Activated CD4-positive, alpha-beta T cell treated with anti-CD3 and anti-CD28 coated beads for 36 hours (primary cell): ENCODE data around the gene DDX42. TPM values are rescaled to one million over a fixed set of nuclear protein-coding genes. Genes with fewer than 3 reads are reported as not detected.
A peak's percentile ranks its signal among the peaks of the same experiment; 100 is the strongest.
"Not testable (repeated sequence)": the region's sequence is repeated elsewhere in the genome, so short reads cannot be mapped to it uniquely, and the experiment has no call there.

ENCODE experiments used
- ATAC-seq: fragments of 200-7000 bp; cut with Tn5 transposase; one replicate; pipeline ENCODE4 v1.10.0; 2021; ENCODE audit warnings: mild to moderate bottlenecking, moderate library complexity
- CTCF ChIA-PET: fragments of 350-600 bp; sonication (Branson Sonifier 250); formaldehyde crosslinking; loops from one replicate; lab custom pipeline; 2021; ENCODE audit warnings: antibody characterized with exemption; lab: Charles Lee
- POLR2A ChIA-PET: fragments of 350-600 bp; sonication (Branson Sonifier 250); formaldehyde crosslinking; loops from one replicate; lab custom pipeline; 2021; ENCODE audit warnings: antibody characterized with exemption, inconsistent platforms; lab: Charles Lee
- DNase-seq: peaks from one replicate; pipeline ENCODE4 v3.0.0-alpha.2; 2020
- H3K27ac Mint-ChIP-seq: one replicate; pipeline ENCODE4 v1.8.0; 2021; ENCODE audit warnings: mixed read lengths
- H3K27me3 Mint-ChIP-seq: one replicate; pipeline ENCODE4 v1.8.0; 2021; ENCODE audit warnings: mixed read lengths
- H3K36me3 Mint-ChIP-seq: one replicate; pipeline ENCODE4 v1.8.0; 2021; ENCODE audit warnings: low read depth, mixed read lengths
- H3K4me1 Mint-ChIP-seq: one replicate; pipeline ENCODE4 v1.8.0; 2021; ENCODE audit warnings: mixed read lengths
- H3K4me3 Mint-ChIP-seq: one replicate; pipeline ENCODE4 v1.8.0; 2021; ENCODE audit warnings: mild to moderate bottlenecking, moderate library complexity, mixed read lengths
- H3K9me3 Mint-ChIP-seq: one replicate; pipeline ENCODE4 v1.8.0; 2021; ENCODE audit warnings: low read depth, mixed read lengths
- intact Hi-C, 2 experiments: fragments of 100-400 bp; cut with DNase I in 1 of 2; cut with micrococcal nuclease in 1 of 2; formaldehyde crosslinking; loops; one replicate each; pipeline versions ENCODE4 v1.14.2 to v1.15.1; 2022 to 2024; cut with DNase I, micrococcal nuclease
- total RNA-seq, 2 experiments: library from RNA; stranded (reverse); gene quantifications; one replicate each; pipeline ENCODE4 v1.2.3, GENCODE V29; 2021

Gene DDX42
- total RNA-seq, 2 experiments from 2014 or later, result 109 to 173 TPM

GRCh38 chr17:63780507-63780906 lies 6.5 kb downstream of the DDX42 start:
- H3K4me3 Mint-ChIP-seq, result no peak overlapping the region
- no peaks in the 10 kb centered on the region for H3K27me3 Mint-ChIP-seq
- CTCF ChIA-PET, result interaction anchor here (0.7 to 1.2 kb wide), 4 partner anchors 9 to 355 kb away, joined by 3 to 4 read pairs (median 3); no protein-coding TSS in a partner anchor
- ATAC-seq (no peak), DNase-seq (no peak)
- peaks cover 64% of the 10 kb centered on the region for H3K4me1 Mint-ChIP-seq
- POLR2A ChIA-PET, result interaction anchor here (0.6 kb wide), 1 partner anchor 45 kb away, joined by 6 read pairs; no protein-coding TSS in a partner anchor
- H3K9me3 Mint-ChIP-seq, result no peaks in the 10 kb centered on the region
- H3K27ac Mint-ChIP-seq, result peak overlapping the region; percentile 4
- peaks cover 24% of the 10 kb centered on the region for H3K36me3 Mint-ChIP-seq
- intact Hi-C loops, result no loop called here

GRCh38 chr17:63780928-63781327 lies 7.0 kb downstream of the DDX42 start:
- no peaks in the 10 kb centered on the region for H3K27me3 Mint-ChIP-seq
- ATAC-seq (no peak), DNase-seq (no peak)
- intact Hi-C loops, result no loop called here
- no peak overlapping the region for H3K4me3 Mint-ChIP-seq
- H3K27ac Mint-ChIP-seq, result peak overlapping the region; percentile 4
- H3K36me3 Mint-ChIP-seq, result peaks cover 26% of the 10 kb centered on the region
- CTCF ChIA-PET, result interaction anchor here (0.6 to 1.2 kb wide), 5 partner anchors 9 to 355 kb away, joined by 3 to 4 read pairs (median 3); no protein-coding TSS in a partner anchor
- no peaks in the 10 kb centered on the region for H3K9me3 Mint-ChIP-seq
- H3K4me1 Mint-ChIP-seq, result peaks cover 62% of the 10 kb centered on the region
- POLR2A ChIA-PET, result no interaction called here

GRCh38 chr17:63783522-63783921 lies 9.6 kb downstream of the DDX42 start:
- peaks cover 44% of the 10 kb centered on the region for H3K4me1 Mint-ChIP-seq
- ChIA-PET POLR2A (interaction anchor here (2.5 kb wide), 1 partner anchor 10 kb away, joined by 11 read pairs; the partner anchor contains the start of genes CCDC47 and DDX42), CTCF (interaction anchor here (0.9 to 2.2 kb wide), 4 partner anchors 8 to 358 kb away, joined by 3 to 5 read pairs (median 4); no protein-coding TSS in a partner anchor)
- no peak for DNase-seq
- peaks cover 21% of the 10 kb centered on the region for H3K36me3 Mint-ChIP-seq
- peak overlapping the region; percentile 58 for H3K27ac Mint-ChIP-seq
- ATAC-seq, result peak; percentile 77
- no peak overlapping the region for H3K4me3 Mint-ChIP-seq
- intact Hi-C loops, result no loop called here
- no peaks in the 10 kb centered on the region for H3K27me3 Mint-ChIP-seq
- no peaks in the 10 kb centered on the region for H3K9me3 Mint-ChIP-seq

- CTCF ChIA-PET, result interaction anchor here (0.7 to 1.6 kb wide), 4 partner anchors 9 to 243 kb away, joined by 3 read pairs; no protein-coding TSS in a partner anchor
- H3K36me3 Mint-ChIP-seq, result peaks cover 22% of the 10 kb centered on the region
- POLR2A ChIA-PET, result no interaction called here
Observed at GRCh38 chr17:63785556-63785955, 11.6 kb downstream of the DDX42 start.

GRCh38 chr17:63786117-63786516 lies 12.1 kb downstream of the DDX42 start:
- ATAC-seq (no peak), DNase-seq (no peak)
- ChIA-PET POLR2A (no interaction called here), CTCF (interaction anchor here (1.1 to 1.6 kb wide), 3 partner anchors 9 to 62 kb away, joined by 3 read pairs; no protein-coding TSS in a partner anchor)
- Mint-ChIP-seq H3K27ac (no peak overlapping the region), H3K4me1 (peaks cover 26% of the 10 kb centered on the region), H3K9me3 (no peaks in the 10 kb centered on the region), H3K27me3 (no peaks in the 10 kb centered on the region), H3K4me3 (no peak overlapping the region), H3K36me3 (peaks cover 22% of the 10 kb centered on the region)
- intact Hi-C loops, result no loop called here

More at GRCh38 chr17:63785556-63785955, 11.6 kb downstream of the DDX42 start:
- H3K4me3 Mint-ChIP-seq, result no peak overlapping the region
- DNase-seq, result no peak
- no peaks in the 10 kb centered on the region for H3K27me3 Mint-ChIP-seq
- peaks cover 31% of the 10 kb centered on the region for H3K4me1 Mint-ChIP-seq
- no peaks in the 10 kb centered on the region for H3K9me3 Mint-ChIP-seq
- no peak for ATAC-seq
- H3K27ac Mint-ChIP-seq, result peak overlapping the region; percentile 68
- intact Hi-C loops, result no loop called here

- Mint-ChIP-seq H3K4me1 (peaks cover 22% of the 10 kb centered on the region), H3K36me3 (peaks cover 20% of the 10 kb centered on the region), H3K9me3 (no peaks in the 10 kb centered on the region), H3K27me3 (no peaks in the 10 kb centered on the region), H3K27ac (no peak overlapping the region), H3K4me3 (no peak overlapping the region)
- intact Hi-C loops, result no loop called here
- DNase-seq (no peak), ATAC-seq (no peak)
- CTCF ChIA-PET, result interaction anchor here (1.1 to 1.6 kb wide), 3 partner anchors 11 to 61 kb away, joined by 3 read pairs; no protein-coding TSS in a partner anchor
- POLR2A ChIA-PET, result no interaction called here
Observed at GRCh38 chr17:63786971-63787711, 13.2 kb downstream of the DDX42 start.

GRCh38 chr17:63790057-63790456 lies 16.1 kb downstream of the DDX42 start:
- Mint-ChIP-seq H3K4me1 (peaks cover 5% of the 10 kb centered on the region), H3K4me3 (no peak overlapping the region), H3K27ac (no peak overlapping the region), H3K9me3 (no peaks in the 10 kb centered on the region), H3K36me3 (peaks cover 36% of the 10 kb centered on the region), H3K27me3 (no peaks in the 10 kb centered on the region)
- POLR2A ChIA-PET, result interaction anchor here (0.6 kb wide), 1 partner anchor 13 kb away, joined by 3 read pairs; no protein-coding TSS in a partner anchor
- no peak for DNase-seq
- intact Hi-C loops, result loop anchor here in 1 of 2 experiments (2.0 kb wide), 1 partner anchor 17 kb away; no protein-coding TSS in a partner anchor
- CTCF ChIA-PET, result interaction anchor here (0.7 to 1.2 kb wide), 5 partner anchors 9 to 156 kb away, joined by 3 read pairs; no protein-coding TSS in a partner anchor
- no peak for ATAC-seq

- intact Hi-C loops, result no loop called here
- Mint-ChIP-seq H3K27me3 (no peaks in the 10 kb centered on the region), H3K9me3 (no peaks in the 10 kb centered on the region), H3K4me1 (peaks cover 3% of the 10 kb centered on the region), H3K36me3 (peaks cover 50% of the 10 kb centered on the region), H3K4me3 (no peak overlapping the region), H3K27ac (no peak overlapping the region)
- no peak for DNase-seq
- ChIA-PET POLR2A (no interaction called here), CTCF (interaction anchor here (0.7 kb wide), 1 partner anchor 81 kb away, joined by 5 read pairs; no protein-coding TSS in a partner anchor)
- no peak for ATAC-seq
Observed at GRCh38 chr17:63792055-63792729, 18.2 kb downstream of the DDX42 start.

GRCh38 chr17:63796375-63796774 lies 22.4 kb downstream of the DDX42 start:
- DNase-seq, H3K27ac Mint-ChIP-seq, H3K9me3 Mint-ChIP-seq, H3K27me3 Mint-ChIP-seq, H3K4me1 Mint-ChIP-seq, intact Hi-C loops, ATAC-seq, H3K4me3 Mint-ChIP-seq: not testable (repeated sequence)
- H3K36me3 Mint-ChIP-seq, result peaks cover 66% of the 10 kb centered on the region
- CTCF ChIA-PET, result interaction anchor here (1.2 kb wide), 1 partner anchor 22 kb away, joined by 3 read pairs; no protein-coding TSS in a partner anchor
- POLR2A ChIA-PET, result interaction anchor here (0.6 kb wide), 1 partner anchor 25 kb away, joined by 3 read pairs; no protein-coding TSS in a partner anchor

GRCh38 chr17:63798572-63799106 lies 24.7 kb downstream of the DDX42 start:
- H3K4me3 Mint-ChIP-seq, result no peak overlapping the region
- DNase-seq (no peak), ATAC-seq (no peak)
- peaks cover 6% of the 10 kb centered on the region for H3K4me1 Mint-ChIP-seq
- no peaks in the 10 kb centered on the region for H3K27me3 Mint-ChIP-seq
- H3K36me3 Mint-ChIP-seq, result peaks cover 63% of the 10 kb centered on the region
- no peak overlapping the region for H3K27ac Mint-ChIP-seq
- ChIA-PET CTCF (interaction anchor here (0.9 to 1.4 kb wide), 3 partner anchors 31 to 50 kb away, joined by 3 to 5 read pairs (median 3); no protein-coding TSS in a partner anchor), POLR2A (no interaction called here)
- H3K9me3 Mint-ChIP-seq, result no peaks in the 10 kb centered on the region
- intact Hi-C loops, result no loop called here

GRCh38 chr17:63800783-63801182 lies 26.8 kb downstream of the DDX42 start:
- Mint-ChIP-seq H3K36me3 (peaks cover 56% of the 10 kb centered on the region), H3K27me3 (no peaks in the 10 kb centered on the region), H3K27ac (no peak overlapping the region), H3K4me1 (peaks cover 5% of the 10 kb centered on the region), H3K4me3 (no peak overlapping the region), H3K9me3 (no peaks in the 10 kb centered on the region)
- DNase-seq, result no peak
- ATAC-seq, result no peak
- ChIA-PET POLR2A (no interaction called here), CTCF (interaction anchor here (1.2 kb wide), 1 partner anchor 11 kb away, joined by 3 read pairs; no protein-coding TSS in a partner anchor)
- intact Hi-C loops, result no loop called here
